IMR-90 (cell line): Measurements from ENCODE around the gene NISCH. TPM values are rescaled to one million over a fixed set of nuclear protein-coding genes. Genes with fewer than 3 reads are reported as not detected.

Experiments used
- ATAC-seq: fragments of 200-7000 bp; cut with Tn5 transposase; 2 replicates; pipeline ENCODE4 v1.9.1; 2020; ENCODE audit warnings: low read depth, mild to moderate bottlenecking, moderate library complexity
- BruUV-seq: library from RNA; stranded (reverse); fragments of 400-500 nt; replicated peaks from 2 replicates; lab custom pipeline; 2021; lab: Mats Ljungman, UMichigan
- CTCF ChIA-PET: fragments of 300-600 bp; formaldehyde crosslinking; extraction: SDS; loops from one replicate; lab custom pipeline; 2021; ENCODE audit warnings: antibody characterized with exemption; lab: Yijun Ruan, JAX
- POLR2A ChIA-PET: fragments of 300-600 bp; sonication (Branson Sonifier 250); formaldehyde crosslinking; loops from one replicate; lab custom pipeline; 2022; ENCODE audit warnings: antibody characterized with exemption; ENCODE audit not compliant: unreplicated experiment; lab: Charles Lee
- DNase-seq: peaks from one replicate; pipeline ENCODE4 v3.0.0; 2013
- H2AFZ ChIP-seq: replicated peaks from 2 replicates; pipeline ENCODE3; 2013; ENCODE audit warnings: low read length, mild to moderate bottlenecking; ENCODE audit not compliant: poor library complexity
- H2AK5ac ChIP-seq: 2 replicates; pipeline ENCODE4 v1.6.1; 2013; ENCODE audit warnings: low read depth, low read length, inconsistent platforms
- H2AK9ac ChIP-seq: replicated peaks from 2 replicates; pipeline ENCODE3; 2013; ENCODE audit warnings: mild to moderate bottlenecking, low read depth, low read length, moderate library complexity; ENCODE audit not compliant: poor library complexity
- H2BK120ac ChIP-seq: 2 replicates; pipeline ENCODE4 v1.6.1; 2013; ENCODE audit warnings: low read depth, low read length, inconsistent platforms
- H2BK15ac ChIP-seq: 3 replicates; pipeline ENCODE4 v1.6.1; 2013; ENCODE audit warnings: low read depth, low read length, inconsistent platforms
- H2BK20ac ChIP-seq: 2 replicates; pipeline ENCODE4 v1.6.1; 2013; ENCODE audit warnings: low read depth, mild to moderate bottlenecking, inconsistent platforms, low read length, moderate library complexity
- H2BK5ac ChIP-seq: 2 replicates; pipeline ENCODE4 v1.6.1; 2013; ENCODE audit warnings: mild to moderate bottlenecking, low read depth, low read length, inconsistent platforms; ENCODE audit not compliant: poor library complexity, severe bottlenecking
- H3K14ac ChIP-seq: replicated peaks from 2 replicates; pipeline ENCODE4 v1.6.1; 2013; ENCODE audit warnings: low read depth, low read length, inconsistent platforms
- H3K18ac ChIP-seq: 2 replicates; pipeline ENCODE4 v1.6.1; 2013; ENCODE audit warnings: low read depth, low read length, control low read depth
- H3K23ac ChIP-seq: 2 replicates; pipeline ENCODE4 v1.6.1; 2013; ENCODE audit warnings: low read depth, low read length, inconsistent platforms
- H3K27ac ChIP-seq: 2 replicates; pipeline ENCODE4 v1.5.1; 2013; ENCODE audit warnings: mild to moderate bottlenecking, control low read depth, low read length; ENCODE audit not compliant: insufficient read depth
- H3K27me3 ChIP-seq: 2 replicates; pipeline ENCODE4 v1.6.1; 2013; ENCODE audit warnings: low read length; ENCODE audit not compliant: control insufficient read depth, insufficient read depth
- H3K36me3 ChIP-seq: 2 replicates; pipeline ENCODE4 v1.6.1; 2013; ENCODE audit warnings: low read length, mixed read lengths; ENCODE audit not compliant: control insufficient read depth, insufficient read depth
- H3K4ac ChIP-seq: 2 replicates; pipeline ENCODE4 v1.6.1; 2013; ENCODE audit warnings: low read depth, low read length, inconsistent platforms
- H3K4me1 ChIP-seq: 2 replicates; pipeline ENCODE4 v1.6.1; 2013; ENCODE audit warnings: low read length, mixed read lengths; ENCODE audit not compliant: control insufficient read depth, insufficient read depth
- H3K4me2 ChIP-seq: 2 replicates; pipeline ENCODE4 v1.6.1; 2013; ENCODE audit warnings: low read depth, mild to moderate bottlenecking, control low read depth, low read length, moderate library complexity
- H3K4me3 ChIP-seq: 2 replicates; pipeline ENCODE4 v1.5.1; 2013; ENCODE audit warnings: low read depth, mild to moderate bottlenecking, control low read depth, low read length, moderate library complexity; ENCODE audit not compliant: insufficient read depth
- H3K56ac ChIP-seq: 2 replicates; pipeline ENCODE4 v1.6.1; 2013; ENCODE audit warnings: low read length, inconsistent platforms; ENCODE audit not compliant: insufficient read depth; ENCODE audit errors: extremely low read depth
- H3K79me1 ChIP-seq, 2 experiments: 2 replicates each; pipeline ENCODE4 v1.6.1; 2013; ENCODE audit warnings: low read length in 2 of 2, inconsistent platforms in 1 of 2, low read depth in 1 of 2
- H3K9ac ChIP-seq: 2 replicates; pipeline ENCODE4 v1.6.1; 2013; ENCODE audit warnings: low read depth, low read length, control low read depth
- H3K9me1 ChIP-seq: 2 replicates; pipeline ENCODE4 v1.6.1; 2013; ENCODE audit warnings: low read length, inconsistent platforms; ENCODE audit not compliant: insufficient read depth
- H3K9me3 ChIP-seq: 2 replicates; pipeline ENCODE4 v1.6.1; 2013; ENCODE audit warnings: low read length; ENCODE audit not compliant: control insufficient read depth, insufficient read depth
- H4K20me1 ChIP-seq: 2 replicates; pipeline ENCODE4 v1.6.1; 2013; ENCODE audit warnings: low read length, inconsistent platforms; ENCODE audit not compliant: insufficient read depth
- H4K5ac ChIP-seq: 2 replicates; pipeline ENCODE4 v1.6.1; 2013; ENCODE audit warnings: mild to moderate bottlenecking, low read depth, low read length, control low read depth
- H4K8ac ChIP-seq, 2 experiments: 2 replicates each; pipeline ENCODE4 v1.6.1; 2013; ENCODE audit warnings: low read depth in 2 of 2, low read length in 2 of 2, control low read depth in 1 of 2, inconsistent platforms in 1 of 2
- H4K91ac ChIP-seq: 2 replicates; pipeline ENCODE4 v1.6.1; 2013; ENCODE audit warnings: low read depth, low read length, inconsistent platforms; ENCODE audit not compliant: insufficient read depth
- BHLHE40 ChIP-seq: fragments of 150-350 bp; IDR thresholded peaks from 2 replicates; pipeline ENCODE4 v1.6.1; 2016; ENCODE audit warnings: mild to moderate bottlenecking, low read depth, low read length
- CEBPB ChIP-seq: IDR thresholded peaks from 2 replicates; pipeline ENCODE4 v1.6.1; 2012; ENCODE audit warnings: low read depth, low read length, improper control_type of control experiment
- CHD1 ChIP-seq: IDR thresholded peaks from 2 replicates; pipeline ENCODE4 v1.6.1; 2012; ENCODE audit warnings: low read depth, low read length, improper control_type of control experiment
- CTCF ChIP-seq: conservative IDR thresholded peaks from 2 replicates; pipeline ENCODE4 v1.5.1; 2012; ENCODE audit warnings: mild to moderate bottlenecking, low read depth, low read length, improper control_type of control experiment
- ELK1 ChIP-seq: fragments of 150-350 bp; IDR thresholded peaks from 2 replicates; pipeline ENCODE4 v1.6.1; 2016; ENCODE audit warnings: low read depth, mild to moderate bottlenecking, low read length, moderate library complexity, borderline replicate concordance
- FOS ChIP-seq: fragments of 150-350 bp; IDR thresholded peaks from 2 replicates; pipeline ENCODE4 v1.6.1; 2016; ENCODE audit warnings: low read depth, low read length
- MAFK ChIP-seq: IDR thresholded peaks from 2 replicates; pipeline ENCODE4 v1.6.1; 2012; ENCODE audit warnings: low read depth, low read length, improper control_type of control experiment
- MAZ ChIP-seq: IDR thresholded peaks from 2 replicates; pipeline ENCODE4 v1.6.1; 2012; ENCODE audit warnings: low read depth, mild to moderate bottlenecking, low read length, improper control_type of control experiment, moderate library complexity, borderline replicate concordance
- MXI1 ChIP-seq: IDR thresholded peaks from 2 replicates; pipeline ENCODE4 v1.6.1; 2012; ENCODE audit warnings: low read depth, mild to moderate bottlenecking, low read length, moderate library complexity, borderline replicate concordance
- NFE2L2 ChIP-seq: fragments of 150-350 bp; IDR thresholded peaks from 2 replicates; pipeline ENCODE4 v1.6.1; 2016; ENCODE audit warnings: low read depth, mild to moderate bottlenecking, low read length
- POLR2A ChIP-seq: IDR thresholded peaks from 2 replicates; pipeline ENCODE4 v1.6.1; 2012; ENCODE audit warnings: mild to moderate bottlenecking, low read depth, low read length
- RAD21 ChIP-seq: IDR thresholded peaks from 2 replicates; pipeline ENCODE4 v1.6.1; 2012; ENCODE audit warnings: low read length, improper control_type of control experiment
- RCOR1 ChIP-seq: IDR thresholded peaks from 2 replicates; pipeline ENCODE4 v1.6.1; 2012; ENCODE audit warnings: mild to moderate bottlenecking, low read length, improper control_type of control experiment; ENCODE audit not compliant: insufficient replicate concordance
- USF2 ChIP-seq: fragments of 150-350 bp; IDR thresholded peaks from 2 replicates; pipeline ENCODE4 v1.6.1; 2017; ENCODE audit warnings: mild to moderate bottlenecking, antibody characterized with exemption, low read length, low read depth
- WGBS, 2 experiments: methylation state at CpG; one replicate each; pipeline versions ENCODE4 v1.1.5 to v1.1.7; 2013; ENCODE audit warnings: missing lambda C conversion rate in 2 of 2; ENCODE audit not compliant: insufficient read length in 1 of 2; ENCODE audit errors: extremely low coverage in 2 of 2; 5-methylcytosine and 5-hydroxymethylcytosine counted together
- dilution Hi-C: fragments of 300-500 bp; cut with HindIII; formaldehyde crosslinking; loops from one replicate; pipeline ENCODE4 v1.14.3; 2018; ENCODE audit warnings: low sequenced_read_pairs; ENCODE audit not compliant: unreplicated experiment
- in situ Hi-C: fragments of 300-500 bp; cut with MboI; formaldehyde crosslinking; loops from 3 replicates; pipeline ENCODE4 v1.14.3; 2019; ENCODE audit warnings: low sequenced_read_pairs, inconsistent platforms, mixed read lengths
- intact Hi-C: fragments of 100-400 bp; cut with micrococcal nuclease; formaldehyde crosslinking; loops from 2 replicates; pipeline ENCODE4 v1.10.0; 2022
- polyA plus RNA-seq, 3 experiments: library from polyadenylated mRNA; depleted of rRNA; stranded (reverse); fragments of >200 nt; gene quantifications; 2 replicates each; pipeline ENCODE4 v1.2.3, GENCODE V29; 2012; ENCODE audit warnings: low replicate concordance in 1 of 3
- total RNA-seq: library from RNA; depleted of rRNA; stranded (reverse); fragments of >200 nt; gene quantifications from 2 replicates; pipeline ENCODE4 v1.2.3, GENCODE V29; 2012

Gene NISCH
- total and polyA plus RNA-seq, 2 of the 4 experiments (the other 2 are of a cell fraction) = 36.9 to 86.0 TPM

- ATAC-seq = no peak
- 87% methylated on average over 3 of the region's 18 CpGs; no CpG with 5 or more reads in 1 of the 2 experiments for WGBS, 2 experiments
- Histone ChIP-seq H2AK9ac (no peak overlapping the region), H3K56ac (no peak overlapping the region), H3K9ac (no peak overlapping the region), H3K36me3 (peaks cover 57% of the 10 kb centered on the region), H3K18ac (no peak overlapping the region), H2BK5ac (no peak overlapping the region), H2AK5ac (no peak overlapping the region), H2BK15ac (no peak overlapping the region), H3K4ac (no peak overlapping the region; the same call in 1 of the 2 replicates), H3K4me2 (no peak overlapping the region), H4K8ac (no peak overlapping the region), H4K20me1 (peaks cover 49% of the 10 kb centered on the region), H3K9me1 (peaks cover 28% of the 10 kb centered on the region), H3K79me1 (peaks cover 16 to 76% of the 10 kb centered on the region in 2 experiments), H3K4me1 (peaks cover 21% of the 10 kb centered on the region), H2BK20ac (no peak overlapping the region), H4K5ac (no peak overlapping the region), H4K91ac (no peak overlapping the region), H3K4me3 (no peak overlapping the region), H2BK120ac (no peak overlapping the region), H3K9me3 (no peaks in the 10 kb centered on the region), H3K27ac (no peak overlapping the region), H3K27me3 (no peaks in the 10 kb centered on the region), H3K23ac (no peak overlapping the region), H2AFZ (no peak overlapping the region), H3K14ac (no peak overlapping the region)
- TF ChIP-seq MAFK (no peak), RAD21 (no peak), USF2 (no peak), CEBPB (no peak), CHD1 (no peak), BHLHE40 (no peak), NFE2L2 (no peak), MXI1 (no peak), ELK1 (no peak), CTCF (no peak), RCOR1 (no peak), POLR2A (no peak), FOS (no peak), MAZ (no peak)
- dilution Hi-C loops (no loop called here), intact Hi-C loops (no loop called here), in situ Hi-C loops (no loop called here)
- ChIA-PET CTCF (no interaction called here), POLR2A (no interaction called here)
- TSS peak; percentile 70 for BruUV-seq
- DNase-seq = no peak
These were observed 72.6 kb downstream of the NISCH start for GRCh38 chr3:52527732-52528585.
